HL-60 (cell line): ENCODE measurements around the gene AP3S1.

Experiments
- GABPA ChIP-seq: IDR thresholded peaks from 2 replicates; pipeline ENCODE4 v1.6.1; 2012; ENCODE audit warnings: low read depth
- POLR2AphosphoS5 ChIP-seq: IDR thresholded peaks from 2 replicates; pipeline ENCODE4 v1.6.1; 2012; ENCODE audit warnings: low read depth
- TF ChIP-seq, protein P1 (sequence below): IDR thresholded peaks from one replicate; pipeline ENCODE4 v1.5.1; 2011; ENCODE audit warnings: low read length, control low read depth, inconsistent platforms; ENCODE audit not compliant: insufficient read depth
- TF ChIP-seq, protein P2 (sequence below): IDR thresholded peaks from 2 replicates; pipeline ENCODE4 v1.6.1; 2012; ENCODE audit warnings: low read depth; ENCODE audit not compliant: insufficient replicate concordance

DNA sequence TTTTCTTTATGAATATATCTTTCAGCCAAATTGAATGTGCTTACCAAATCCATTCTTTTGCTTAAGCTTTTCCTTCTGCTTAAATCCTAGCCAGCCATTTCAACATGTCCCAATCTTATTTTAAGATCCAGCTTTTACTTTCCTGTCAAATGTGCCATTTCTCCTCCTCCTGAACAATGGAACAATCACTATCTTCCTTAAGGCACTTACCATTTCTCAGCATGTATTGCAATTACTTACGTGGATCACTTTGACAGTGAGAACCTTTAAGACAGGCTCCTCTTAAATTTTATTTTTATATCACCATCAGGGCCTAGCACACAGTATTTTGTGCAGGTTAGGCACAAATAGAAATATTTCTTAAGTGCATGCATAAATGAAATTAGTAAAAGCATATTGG lies 20.9 kb upstream of the AP3S1 start:
- TF ChIP-seq, protein P1, sequence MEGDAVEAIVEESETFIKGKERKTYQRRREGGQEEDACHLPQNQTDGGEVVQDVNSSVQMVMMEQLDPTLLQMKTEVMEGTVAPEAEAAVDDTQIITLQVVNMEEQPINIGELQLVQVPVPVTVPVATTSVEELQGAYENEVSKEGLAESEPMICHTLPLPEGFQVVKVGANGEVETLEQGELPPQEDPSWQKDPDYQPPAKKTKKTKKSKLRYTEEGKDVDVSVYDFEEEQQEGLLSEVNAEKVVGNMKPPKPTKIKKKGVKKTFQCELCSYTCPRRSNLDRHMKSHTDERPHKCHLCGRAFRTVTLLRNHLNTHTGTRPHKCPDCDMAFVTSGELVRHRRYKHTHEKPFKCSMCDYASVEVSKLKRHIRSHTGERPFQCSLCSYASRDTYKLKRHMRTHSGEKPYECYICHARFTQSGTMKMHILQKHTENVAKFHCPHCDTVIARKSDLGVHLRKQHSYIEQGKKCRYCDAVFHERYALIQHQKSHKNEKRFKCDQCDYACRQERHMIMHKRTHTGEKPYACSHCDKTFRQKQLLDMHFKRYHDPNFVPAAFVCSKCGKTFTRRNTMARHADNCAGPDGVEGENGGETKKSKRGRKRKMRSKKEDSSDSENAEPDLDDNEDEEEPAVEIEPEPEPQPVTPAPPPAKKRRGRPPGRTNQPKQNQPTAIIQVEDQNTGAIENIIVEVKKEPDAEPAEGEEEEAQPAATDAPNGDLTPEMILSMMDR = no peak
- TF ChIP-seq GABPA = no peak
- TF ChIP-seq POLR2AphosphoS5 = no peak
- TF ChIP-seq, protein P2, sequence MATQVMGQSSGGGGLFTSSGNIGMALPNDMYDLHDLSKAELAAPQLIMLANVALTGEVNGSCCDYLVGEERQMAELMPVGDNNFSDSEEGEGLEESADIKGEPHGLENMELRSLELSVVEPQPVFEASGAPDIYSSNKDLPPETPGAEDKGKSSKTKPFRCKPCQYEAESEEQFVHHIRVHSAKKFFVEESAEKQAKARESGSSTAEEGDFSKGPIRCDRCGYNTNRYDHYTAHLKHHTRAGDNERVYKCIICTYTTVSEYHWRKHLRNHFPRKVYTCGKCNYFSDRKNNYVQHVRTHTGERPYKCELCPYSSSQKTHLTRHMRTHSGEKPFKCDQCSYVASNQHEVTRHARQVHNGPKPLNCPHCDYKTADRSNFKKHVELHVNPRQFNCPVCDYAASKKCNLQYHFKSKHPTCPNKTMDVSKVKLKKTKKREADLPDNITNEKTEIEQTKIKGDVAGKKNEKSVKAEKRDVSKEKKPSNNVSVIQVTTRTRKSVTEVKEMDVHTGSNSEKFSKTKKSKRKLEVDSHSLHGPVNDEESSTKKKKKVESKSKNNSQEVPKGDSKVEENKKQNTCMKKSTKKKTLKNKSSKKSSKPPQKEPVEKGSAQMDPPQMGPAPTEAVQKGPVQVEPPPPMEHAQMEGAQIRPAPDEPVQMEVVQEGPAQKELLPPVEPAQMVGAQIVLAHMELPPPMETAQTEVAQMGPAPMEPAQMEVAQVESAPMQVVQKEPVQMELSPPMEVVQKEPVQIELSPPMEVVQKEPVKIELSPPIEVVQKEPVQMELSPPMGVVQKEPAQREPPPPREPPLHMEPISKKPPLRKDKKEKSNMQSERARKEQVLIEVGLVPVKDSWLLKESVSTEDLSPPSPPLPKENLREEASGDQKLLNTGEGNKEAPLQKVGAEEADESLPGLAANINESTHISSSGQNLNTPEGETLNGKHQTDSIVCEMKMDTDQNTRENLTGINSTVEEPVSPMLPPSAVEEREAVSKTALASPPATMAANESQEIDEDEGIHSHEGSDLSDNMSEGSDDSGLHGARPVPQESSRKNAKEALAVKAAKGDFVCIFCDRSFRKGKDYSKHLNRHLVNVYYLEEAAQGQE = no peak
